SKM-1 (cell line): ENCODE data around the gene SBF2.

Experiments used
- DNase-seq: peaks from one replicate; lab custom pipeline; 2025; ENCODE audit not compliant: unreplicated experiment; lab: John Stamatoyannopoulos, UW

Gene SBF2

DNA sequence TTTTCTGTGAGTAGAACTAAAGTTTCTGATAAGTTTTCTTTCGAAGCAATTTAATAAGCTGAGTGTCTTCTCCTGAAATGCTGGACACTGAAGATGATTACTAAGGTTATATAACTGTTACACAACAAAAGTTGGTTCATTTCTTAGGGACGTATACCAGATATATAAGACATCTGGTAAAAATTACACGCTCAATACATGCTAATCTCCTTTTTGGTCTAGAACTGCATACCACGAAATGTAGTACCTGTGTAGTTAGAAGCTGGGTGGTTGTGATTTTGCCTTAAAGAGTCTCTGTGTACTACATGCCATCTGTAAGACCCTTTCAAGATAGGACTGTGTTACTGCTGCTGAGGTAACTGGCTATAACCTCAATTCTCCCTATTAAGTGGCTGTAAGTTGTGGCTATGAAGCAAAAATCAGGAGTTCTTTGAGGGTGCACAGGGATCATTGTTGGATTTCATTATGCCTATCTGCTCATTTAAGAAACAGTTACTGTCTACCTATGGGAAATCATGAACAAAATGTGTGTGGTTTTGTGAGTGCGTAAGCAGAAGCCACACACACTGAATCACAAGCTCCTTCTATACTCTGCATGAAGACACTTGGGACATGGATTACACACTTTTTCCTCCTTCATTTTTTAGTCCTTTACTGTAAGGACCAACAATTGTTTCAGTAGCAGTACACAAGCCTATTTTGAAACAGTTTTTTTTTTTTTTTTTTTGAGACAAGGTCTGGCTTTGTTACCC, 434.3 kb downstream of the SBF2 start:
- no peak for DNase-seq

DNA sequence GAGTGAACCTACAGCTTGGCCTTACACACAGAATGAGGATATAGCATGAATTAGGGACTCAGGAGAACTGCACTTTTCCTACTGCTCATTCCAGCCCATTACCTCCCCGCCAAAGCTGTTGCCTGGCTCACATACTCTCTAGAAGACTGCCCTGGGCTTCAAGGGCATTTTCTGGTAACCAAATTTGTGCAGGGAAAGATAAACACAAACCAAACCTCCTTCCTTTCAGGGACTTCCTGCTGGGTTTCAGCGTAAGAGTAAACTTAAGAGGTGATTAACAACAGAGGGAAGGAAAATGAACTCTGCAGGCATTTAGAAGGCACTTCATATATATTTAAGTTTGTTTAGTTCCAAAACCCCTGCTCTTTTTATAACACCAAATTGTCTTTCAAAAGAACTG, 435.2 kb downstream of the SBF2 start:
- no peak for DNase-seq

DNA sequence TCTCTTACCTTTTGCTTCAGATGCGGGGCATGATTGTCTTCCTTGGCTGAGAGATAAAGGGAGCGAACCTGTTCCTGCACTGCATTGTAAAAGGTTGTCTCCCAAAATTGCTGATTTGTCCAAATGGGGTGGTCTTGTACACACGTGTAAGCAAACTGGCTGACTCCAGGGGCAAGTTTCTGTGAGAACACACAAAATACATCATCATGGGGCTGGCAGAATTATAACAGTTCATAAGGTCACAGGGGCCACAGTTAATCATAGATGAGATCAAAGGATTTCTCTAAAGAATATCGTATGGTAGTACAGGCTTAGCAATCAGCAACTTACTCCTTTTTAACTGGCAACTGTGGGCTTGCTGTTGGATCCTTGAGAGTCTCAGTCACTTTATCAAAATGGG, 435.8 kb downstream of the SBF2 start:
- no peak for DNase-seq

DNA sequence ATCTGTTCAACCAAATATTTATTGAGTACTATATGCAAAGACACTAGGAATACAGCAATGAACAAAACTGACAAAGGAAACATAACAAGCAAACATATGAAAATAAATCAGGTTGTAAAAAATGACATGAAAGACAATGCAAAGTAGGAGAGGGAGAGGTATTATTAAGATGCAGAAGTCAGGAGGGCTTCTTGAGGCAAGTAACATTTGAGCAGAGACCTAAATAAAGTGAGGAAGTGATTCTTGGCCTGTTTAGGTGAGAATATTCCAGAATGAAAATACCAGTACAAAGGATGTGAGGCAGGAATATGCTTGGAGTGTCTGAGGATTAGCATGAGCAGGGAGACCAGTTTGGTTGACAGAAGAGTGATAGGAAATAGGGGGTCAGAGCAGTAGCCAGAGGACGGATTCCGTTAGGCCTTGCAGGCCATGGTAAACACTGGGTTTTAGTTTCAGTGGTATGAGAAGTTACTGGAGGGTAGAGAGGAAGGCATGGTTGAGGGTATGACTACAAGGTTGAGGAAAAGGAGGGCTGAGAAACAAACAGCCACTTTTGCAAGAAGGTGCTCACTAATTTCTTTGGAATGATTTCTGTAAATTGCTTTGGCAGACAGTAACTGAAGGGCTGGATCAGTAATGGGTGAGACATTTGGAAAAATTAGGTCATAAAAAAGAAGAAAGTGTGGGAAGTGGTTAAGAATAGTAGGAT, 438.3 kb downstream of the SBF2 start:
- DNase-seq: no peak

DNA sequence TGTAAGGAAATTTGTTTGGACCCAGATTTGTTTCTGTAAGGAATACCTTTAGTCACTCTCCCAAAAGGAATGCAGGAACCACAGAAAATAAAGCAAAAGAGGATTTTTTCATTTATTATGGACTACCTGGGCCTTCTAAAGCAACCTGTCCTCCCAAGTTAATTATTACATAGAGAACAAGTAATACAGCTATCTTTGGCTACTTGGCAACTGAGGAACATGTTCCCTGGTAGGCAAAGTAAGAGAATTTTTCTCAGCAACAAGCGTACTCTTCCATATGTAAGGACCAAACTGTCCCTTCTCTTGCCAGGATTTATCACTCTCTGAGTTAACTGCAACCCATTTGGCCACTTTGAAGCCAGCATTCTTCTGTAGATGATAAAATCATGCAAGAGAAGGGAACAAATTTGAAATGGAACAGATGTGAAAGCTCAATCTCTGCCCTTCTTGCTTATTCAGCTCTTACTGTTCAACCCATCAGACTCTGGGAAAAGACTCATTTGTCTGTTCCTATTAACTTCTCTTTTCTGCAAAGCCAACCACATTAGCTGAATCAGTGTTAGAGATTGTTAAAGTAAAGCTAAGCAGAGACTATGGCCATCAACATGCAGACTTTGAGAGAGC, 440.0 kb downstream of the SBF2 start:
- DNase-seq: no peak

DNA sequence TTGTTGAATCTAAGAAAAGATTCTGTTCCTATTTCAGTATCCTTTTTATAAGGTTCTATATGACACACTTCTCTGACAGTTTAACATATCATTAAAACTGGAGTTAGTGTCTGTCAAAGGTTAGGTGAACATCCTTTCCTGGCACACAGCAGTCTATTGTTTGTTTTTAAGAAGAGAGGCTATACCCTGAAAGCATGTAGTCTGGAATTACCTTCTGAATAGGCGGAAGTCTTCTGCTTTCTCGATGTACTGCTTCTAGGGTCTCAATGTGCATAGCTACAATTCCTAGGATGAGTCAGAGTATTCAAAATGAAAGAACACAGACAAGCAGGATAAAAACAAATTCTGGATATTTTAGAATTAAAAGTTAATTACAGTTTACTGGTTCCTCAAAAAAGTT, 441.6 kb downstream of the SBF2 start:
- DNase-seq: no peak

DNA sequence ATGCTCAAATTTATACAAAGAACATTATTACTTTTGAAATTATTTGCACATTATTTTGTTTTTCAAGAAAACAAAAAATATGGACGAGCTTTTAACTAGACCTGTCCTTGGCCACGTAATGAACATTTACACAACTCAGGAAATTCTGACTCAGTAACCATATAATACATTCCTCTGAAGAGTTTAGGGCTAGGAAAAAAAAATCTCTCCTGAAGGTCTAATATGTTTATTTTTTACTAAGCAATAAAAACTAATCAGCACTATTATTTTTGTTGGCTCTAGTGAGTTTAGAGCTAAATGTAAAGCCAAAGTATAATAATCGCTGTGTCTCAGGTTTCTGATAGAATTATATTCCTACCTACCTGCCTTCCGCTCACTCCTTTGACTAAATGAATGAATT, 442.7 kb downstream of the SBF2 start:
- no peak for DNase-seq

DNA sequence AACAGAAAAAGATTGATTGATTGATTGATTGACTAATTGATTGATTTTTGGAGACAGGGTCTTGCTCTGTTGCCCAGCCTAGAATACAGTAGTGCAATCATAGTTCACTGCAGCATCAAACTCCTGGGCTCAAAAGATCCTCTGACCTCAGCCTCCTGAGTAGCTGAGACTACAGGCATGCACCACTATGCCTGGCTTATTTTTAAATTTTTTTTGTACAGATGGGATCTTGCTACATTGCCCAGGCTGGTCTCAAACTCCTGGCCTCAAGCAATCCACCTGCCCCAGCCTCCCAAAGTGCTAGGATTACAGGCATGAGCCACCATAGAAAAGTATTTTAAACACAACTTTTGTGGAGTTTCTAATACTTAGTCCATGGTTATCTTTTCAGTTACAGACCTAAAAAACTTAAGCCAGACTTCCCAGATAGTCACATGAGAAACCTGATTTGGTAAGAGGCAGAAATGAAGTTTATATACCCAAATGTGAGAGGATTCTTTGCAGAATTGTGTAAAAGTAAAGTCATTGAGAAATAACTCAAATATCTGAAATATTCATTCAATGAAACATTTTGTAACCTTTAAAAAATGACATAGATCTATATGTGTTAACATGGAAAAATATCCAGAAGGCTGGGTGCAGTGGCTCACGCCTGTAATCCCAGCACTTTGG, 443.7 kb downstream of the SBF2 start:
- no peak for DNase-seq

DNA sequence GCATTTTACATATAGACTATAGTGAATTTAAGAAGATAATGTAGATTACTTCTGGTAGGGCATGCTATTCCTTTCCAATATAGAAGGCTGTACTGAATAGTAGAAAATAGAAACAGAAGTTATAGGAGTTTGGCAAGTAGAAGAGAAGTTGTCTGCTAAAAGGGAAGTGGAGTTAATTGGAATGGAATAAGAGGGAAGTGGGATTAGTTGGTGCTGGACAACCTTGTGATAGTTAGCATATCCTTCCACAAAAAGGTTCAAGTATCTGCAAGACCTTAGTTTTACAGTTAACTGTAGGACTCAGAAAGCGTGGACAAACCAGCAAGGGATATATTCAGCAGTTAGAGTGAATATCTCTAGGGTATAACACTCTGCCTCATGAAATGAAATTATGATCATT, 444.6 kb downstream of the SBF2 start:
- peak; percentile 9 for DNase-seq

DNA sequence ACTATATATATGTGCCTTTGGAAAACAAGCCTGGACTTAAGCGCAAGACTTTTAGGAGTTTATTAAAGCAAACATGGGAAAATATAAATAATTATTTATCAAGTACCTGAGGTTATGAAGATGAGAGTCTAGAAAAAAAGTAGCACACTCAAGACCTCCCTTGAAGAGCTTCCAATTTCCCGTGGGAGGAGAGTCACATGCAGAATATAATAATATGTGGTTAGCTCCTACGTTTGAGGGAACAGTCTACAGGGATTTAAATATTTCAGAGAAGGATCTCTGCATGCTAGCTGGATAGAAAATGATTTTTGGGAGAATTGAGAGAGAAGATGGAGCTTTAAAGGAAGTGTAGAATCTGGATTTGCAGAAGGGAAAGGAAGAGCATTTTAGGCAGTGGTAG, 446.4 kb downstream of the SBF2 start:
- no peak for DNase-seq

DNA sequence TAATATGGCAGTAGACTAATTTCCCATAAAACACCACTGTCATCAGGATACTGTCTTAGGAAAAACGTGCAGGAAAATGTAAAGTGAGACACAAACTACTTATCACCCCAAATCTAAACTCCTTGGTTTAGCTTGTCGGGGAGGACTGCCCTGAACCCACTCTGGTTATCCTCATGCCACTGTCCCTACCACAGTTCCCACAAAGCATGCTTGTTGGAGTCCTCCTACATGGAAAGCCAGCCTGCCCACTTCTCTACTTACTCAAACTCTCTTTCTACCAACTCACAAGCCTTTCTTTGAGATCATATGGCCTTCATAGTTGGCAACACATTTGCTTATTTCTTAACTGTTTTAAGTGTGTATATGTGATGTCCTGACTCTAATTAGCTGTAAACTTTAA, 451.1 kb downstream of the SBF2 start:
- no peak for DNase-seq

DNA sequence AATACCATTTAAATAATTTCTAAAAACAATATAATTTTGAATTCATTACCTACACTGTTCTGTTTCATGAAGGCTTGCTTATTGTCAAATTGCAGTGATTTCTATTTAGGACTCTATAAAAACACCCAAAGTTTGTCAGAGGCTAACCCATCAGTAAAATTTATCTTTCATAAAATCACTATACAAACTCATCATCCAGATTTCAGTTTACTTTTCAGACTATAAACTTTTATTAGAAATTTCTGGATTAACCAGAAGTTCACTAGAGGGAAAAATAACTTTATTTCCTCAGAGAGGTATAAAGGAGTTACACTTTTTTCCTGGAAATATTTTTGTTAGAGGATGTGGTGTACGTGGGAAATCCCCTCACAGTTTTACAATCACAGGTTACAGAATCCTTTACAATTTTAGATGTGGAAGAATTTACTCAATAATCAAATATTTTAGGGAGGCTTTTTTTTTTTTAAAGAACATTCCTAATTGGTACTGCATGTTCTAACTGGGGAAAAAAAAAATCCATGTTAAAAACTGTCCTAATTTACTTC, 453.5 kb downstream of the SBF2 start:
- DNase-seq: no peak

DNA sequence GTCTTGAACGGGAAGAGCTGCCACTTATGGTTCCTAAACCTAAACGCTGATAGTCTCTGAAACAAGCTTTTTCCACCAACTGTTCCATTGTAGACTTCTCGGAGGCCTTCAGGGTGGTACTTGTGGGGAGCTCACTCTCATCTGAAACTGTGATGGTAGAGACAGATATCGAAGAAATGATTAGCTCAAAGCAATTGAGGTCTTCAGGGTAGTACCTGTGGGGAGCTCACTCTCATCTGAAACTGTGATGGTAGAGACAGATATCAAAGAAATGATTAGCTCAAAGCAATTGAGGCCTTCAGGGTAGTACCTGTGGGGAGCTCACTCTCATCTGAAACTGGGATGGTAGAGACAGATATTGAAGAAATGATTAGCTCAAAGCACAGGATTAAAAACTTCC, 454.5 kb downstream of the SBF2 start:
- no peak for DNase-seq

DNA sequence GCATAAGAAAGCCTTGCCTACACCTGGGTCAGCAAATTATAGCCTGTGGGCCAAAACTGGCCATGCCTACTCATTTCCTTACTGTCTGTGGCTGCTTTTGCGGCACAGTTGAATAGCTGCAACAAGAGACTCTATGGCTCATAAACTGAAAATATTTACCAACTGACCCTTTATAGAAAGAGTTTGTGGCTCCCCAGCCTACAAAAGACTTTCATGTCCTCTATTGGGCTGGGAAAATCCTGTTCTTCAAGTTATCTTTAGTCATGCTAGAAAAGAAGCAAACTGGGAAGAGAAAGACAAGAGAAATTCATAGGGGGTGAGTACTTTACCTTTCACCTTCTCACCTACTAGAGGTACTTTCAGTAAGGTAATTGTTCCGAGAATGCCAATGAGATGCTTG, 455.1 kb downstream of the SBF2 start:
- no peak for DNase-seq

DNA sequence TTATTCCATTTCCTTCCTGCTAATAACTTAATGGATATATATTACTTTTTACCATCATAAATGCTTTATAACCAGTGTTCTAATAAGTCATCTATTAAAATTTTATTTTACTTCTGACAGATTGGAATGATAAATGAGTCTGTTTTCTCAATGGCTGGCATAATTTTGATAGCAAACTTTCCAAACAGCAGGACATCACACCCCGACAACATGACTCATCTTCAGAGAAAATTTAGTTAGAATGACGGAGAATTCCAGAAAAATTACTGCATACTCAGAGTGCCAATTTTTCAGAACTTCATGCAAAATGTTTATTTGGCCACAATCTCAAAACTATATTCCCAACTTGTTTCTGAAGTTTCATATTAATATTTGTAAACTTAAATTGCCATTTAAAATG, 455.8 kb downstream of the SBF2 start:
- no peak for DNase-seq

DNA sequence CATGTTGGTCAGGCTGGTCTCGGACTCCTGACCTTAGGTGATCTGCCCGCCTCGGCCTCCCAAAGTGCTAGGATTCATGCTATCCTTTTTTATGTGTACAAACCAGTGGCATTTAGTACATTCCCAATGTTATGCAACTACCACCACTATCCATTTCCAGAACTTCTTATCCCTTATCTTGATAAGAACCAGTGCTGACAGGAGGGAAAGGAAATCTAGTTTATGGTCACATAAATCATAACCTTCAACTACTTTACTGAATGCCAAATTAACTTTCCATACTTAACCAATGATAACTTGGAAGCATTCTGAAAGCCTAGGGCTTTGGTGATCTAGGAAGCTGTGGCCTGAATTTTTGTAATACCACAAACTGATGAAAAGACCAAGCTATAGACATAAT, 459.7 kb downstream of the SBF2 start:
- no peak for DNase-seq

DNA sequence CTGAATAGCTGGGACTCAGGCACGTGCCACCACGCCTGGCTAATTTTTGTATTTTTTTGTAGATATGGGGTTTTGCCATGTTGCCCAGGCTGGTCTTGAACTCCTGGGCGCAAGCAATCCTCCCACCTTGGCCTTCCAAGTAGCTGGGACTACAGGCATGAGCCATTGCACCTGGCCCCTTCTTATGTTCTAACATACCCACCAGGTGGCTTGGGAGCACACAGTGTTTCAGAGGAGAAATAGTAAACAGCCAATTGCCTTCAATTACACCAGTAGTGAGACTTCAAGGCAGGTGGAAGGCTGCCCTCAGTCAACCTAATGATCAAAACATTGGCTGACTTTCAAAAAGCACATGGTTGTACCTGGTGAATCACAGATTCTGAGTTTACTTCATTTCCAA, 462.9 kb downstream of the SBF2 start:
- no peak for DNase-seq

DNA sequence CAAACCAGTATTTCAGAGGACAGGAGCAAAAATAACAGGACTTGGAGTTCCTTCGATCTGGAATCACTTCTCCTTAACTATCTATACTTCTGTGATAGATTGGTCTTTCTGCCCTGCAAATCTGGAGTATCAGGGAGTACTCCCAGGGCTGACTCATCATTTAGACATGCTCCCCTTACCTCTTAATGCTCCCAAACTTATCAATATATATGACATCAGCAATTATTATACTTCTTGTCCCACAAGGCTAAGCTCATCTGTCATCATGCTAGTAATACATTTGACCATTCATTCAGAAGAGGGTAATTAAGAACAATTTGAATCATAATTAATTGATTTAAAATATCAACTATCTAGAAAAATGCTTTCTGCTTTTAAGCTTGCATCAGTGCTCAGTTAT, 466.3 kb downstream of the SBF2 start:
- DNase-seq: no peak

DNA sequence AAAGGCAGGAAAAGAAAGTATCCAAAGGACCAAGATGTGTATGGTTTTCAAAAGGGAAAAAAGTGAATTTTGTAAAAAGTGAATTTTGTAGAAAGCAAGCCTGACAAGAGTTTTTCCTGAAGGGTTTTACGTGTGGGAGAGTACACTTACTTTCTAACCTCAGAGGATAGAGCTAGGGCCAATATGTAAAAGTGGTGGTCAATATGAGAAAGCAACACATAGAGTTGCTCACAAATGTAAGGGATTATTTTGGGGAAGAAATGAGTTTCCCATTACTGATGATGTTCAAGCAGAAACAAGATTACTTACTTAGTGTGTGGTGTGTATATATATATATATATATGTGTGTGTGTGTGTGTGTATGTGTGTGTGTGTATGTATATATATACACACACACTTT, 467.6 kb downstream of the SBF2 start:
- DNase-seq: no peak

DNA sequence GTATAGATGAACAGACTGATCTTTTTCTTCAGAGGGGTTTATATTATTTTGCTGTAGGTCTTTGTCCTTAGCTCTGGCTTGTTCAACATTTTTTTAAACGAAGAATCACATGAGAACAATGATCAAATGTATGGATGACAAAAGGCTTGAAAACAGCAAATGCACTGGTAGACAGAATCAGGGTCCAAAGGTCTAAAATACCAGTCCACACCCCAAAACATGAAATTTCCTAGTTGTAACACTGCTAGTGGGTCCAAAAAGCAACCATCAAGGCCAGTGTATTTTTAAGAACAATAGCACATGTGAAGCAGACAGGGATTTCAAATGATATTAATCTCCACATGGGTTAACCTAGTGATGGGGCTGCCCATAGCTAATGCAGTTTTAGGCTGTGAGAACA, 468.1 kb downstream of the SBF2 start:
- no peak for DNase-seq

DNA sequence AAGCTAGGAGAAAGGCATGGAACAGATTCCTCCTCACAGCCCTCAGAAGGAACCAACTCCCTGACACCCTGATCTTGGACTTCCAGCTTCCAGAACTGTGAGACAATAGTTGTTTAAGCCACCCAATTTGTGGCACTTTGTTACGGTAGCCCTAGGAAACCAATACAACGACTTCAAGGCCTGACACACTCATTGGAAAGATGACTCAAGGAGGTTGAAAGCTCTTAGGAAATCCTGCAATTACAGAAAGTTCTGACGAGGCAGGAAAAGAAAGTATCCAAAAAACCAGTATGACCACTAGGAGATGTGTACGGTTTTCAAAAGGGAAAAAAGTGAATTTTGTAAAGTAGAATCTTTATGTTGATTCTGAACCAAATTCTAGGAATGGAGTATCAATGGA, 468.7 kb downstream of the SBF2 start:
- no peak for DNase-seq
